HEK293 (cell line): ENCODE results near the gene EFCAB5.

Source experiments
- CTCF ChIA-PET: fragments of 350-600 bp; formaldehyde crosslinking; extraction: SDS; loops from one replicate; lab custom pipeline; 2021; ENCODE audit warnings: antibody characterized with exemption; lab: Yijun Ruan, JAX
- POLR2A ChIA-PET: fragments of 300-600 bp; formaldehyde crosslinking; extraction: SDS; loops from one replicate; lab custom pipeline; 2020; ENCODE audit warnings: antibody characterized with exemption, inconsistent platforms; lab: Yijun Ruan, JAX
- H3K27ac ChIP-seq: fragments of 200-500 bp; sonication (Bioruptor generic); 2 replicates; pipeline ENCODE4 v1.5.1; 2014; ENCODE audit warnings: low read depth, low read length, control low read depth, inconsistent platforms; ENCODE audit errors: extremely low read depth
- H3K36me3 ChIP-seq, 2 experiments: fragments of 200-500 bp in 1 of 2; sonication (Bioruptor generic) in 1 of 2; 1 replicate in 1 of 2; 2 replicates in 1 of 2; pipeline ENCODE4 v1.5.1; 2014 to 2017; ENCODE audit warnings: inconsistent platforms in 2 of 2, low read length in 2 of 2; ENCODE audit not compliant: control insufficient read depth in 2 of 2, insufficient read depth in 1 of 2
- H3K4me1 ChIP-seq: fragments of 200-500 bp; sonication (Bioruptor generic); 2 replicates; pipeline ENCODE4 v1.5.1; 2014; ENCODE audit warnings: mild to moderate bottlenecking, low read length, inconsistent platforms; ENCODE audit not compliant: control insufficient read depth, insufficient read depth
- H3K4me3 ChIP-seq: 2 replicates; pipeline ENCODE4 v1.5.1; 2011; ENCODE audit warnings: low read depth, mild to moderate bottlenecking, control low read depth, low read length, moderate library complexity
- H3K9me3 ChIP-seq: fragments of 200-500 bp; sonication (Bioruptor generic); 2 replicates; pipeline ENCODE4 v1.5.1; 2014; ENCODE audit warnings: low read depth, low read length, inconsistent platforms; ENCODE audit not compliant: control insufficient read depth, insufficient read depth
- ATF2 ChIP-seq: fragments of 450-650 bp; formaldehyde crosslinking; IDR thresholded peaks from 2 replicates; pipeline ENCODE4 v1.5.1; 2016; ENCODE audit warnings: missing biosample characterization, missing genetic modification characterization, low read depth
- KLF8 ChIP-seq: fragments of 450-650 bp; formaldehyde crosslinking; IDR thresholded peaks from 2 replicates; pipeline ENCODE4 v1.5.1; 2016; ENCODE audit warnings: missing biosample characterization, missing genetic modification characterization
- OSR2 ChIP-seq: fragments of 450-650 bp; formaldehyde crosslinking; IDR thresholded peaks from 2 replicates; pipeline ENCODE4 v1.5.1; 2016; ENCODE audit warnings: missing biosample characterization, missing genetic modification characterization
- PRDM1 ChIP-seq: fragments of 450-650 bp; formaldehyde crosslinking; IDR thresholded peaks from 2 replicates; pipeline ENCODE4; 2016; ENCODE audit warnings: missing biosample characterization, missing genetic modification characterization
- PRDM10 ChIP-seq: fragments of 450-650 bp; formaldehyde crosslinking; IDR thresholded peaks from 2 replicates; pipeline ENCODE4 v1.5.1; 2016; ENCODE audit warnings: missing biosample characterization, missing genetic modification characterization
- TCF7L2 ChIP-seq: IDR thresholded peaks from 2 replicates; pipeline ENCODE4 v1.6.1; 2011; ENCODE audit warnings: low read depth, mild to moderate bottlenecking, inconsistent platforms, low read length, moderate library complexity, borderline replicate concordance
- YY1 ChIP-seq: fragments of 450-650 bp; formaldehyde crosslinking; IDR thresholded peaks from 2 replicates; pipeline ENCODE4 v1.5.1; 2018; ENCODE audit warnings: missing biosample characterization, missing genetic modification characterization
- ZBTB17 ChIP-seq: fragments of 450-650 bp; formaldehyde crosslinking; IDR thresholded peaks from 2 replicates; pipeline ENCODE4 v1.5.1; 2016; ENCODE audit warnings: missing biosample characterization, missing genetic modification characterization
- ZBTB20 ChIP-seq: fragments of 450-650 bp; formaldehyde crosslinking; IDR thresholded peaks from 2 replicates; pipeline ENCODE4 v1.5.1; 2016; ENCODE audit warnings: missing biosample characterization, missing genetic modification characterization
- ZEB2 ChIP-seq: fragments of 450-650 bp; formaldehyde crosslinking; IDR thresholded peaks from 2 replicates; pipeline ENCODE4 v1.5.1; 2016; ENCODE audit warnings: missing biosample characterization, missing genetic modification characterization
- ZFP3 ChIP-seq: fragments of 450-650 bp; formaldehyde crosslinking; IDR thresholded peaks from 2 replicates; pipeline ENCODE4 v1.5.1; 2016; ENCODE audit warnings: low read depth, missing biosample characterization, missing genetic modification characterization
- ZNF146 ChIP-seq: fragments of 450-650 bp; formaldehyde crosslinking; IDR thresholded peaks from 2 replicates; pipeline ENCODE4 v1.5.1; 2016; ENCODE audit warnings: missing biosample characterization, missing genetic modification characterization
- ZNF155 ChIP-seq: fragments of 450-650 bp; formaldehyde crosslinking; IDR thresholded peaks from 2 replicates; pipeline ENCODE4 v1.5.1; 2016; ENCODE audit warnings: missing biosample characterization, missing genetic modification characterization
- ZNF19 ChIP-seq: fragments of 450-650 bp; formaldehyde crosslinking; IDR thresholded peaks from 2 replicates; pipeline ENCODE4; 2016; ENCODE audit warnings: missing biosample characterization, missing genetic modification characterization, low read depth
- ZNF324 ChIP-seq: fragments of 450-650 bp; formaldehyde crosslinking; IDR thresholded peaks from 2 replicates; pipeline ENCODE4 v1.5.1; 2016; ENCODE audit warnings: missing biosample characterization, missing genetic modification characterization
- ZNF37A ChIP-seq: fragments of 450-650 bp; IDR thresholded peaks from 2 replicates; pipeline ENCODE4 v1.5.1; 2018; ENCODE audit warnings: missing biosample characterization, missing genetic modification characterization
- ZNF416 ChIP-seq: fragments of 450-650 bp; formaldehyde crosslinking; IDR thresholded peaks from 2 replicates; pipeline ENCODE4 v1.5.1; 2016; ENCODE audit warnings: missing biosample characterization, missing genetic modification characterization

The EFCAB5 gene

GRCh38 chr17:29977836-29978235 lies 36.4 kb downstream of the EFCAB5 start:
- TF ChIP-seq YY1 (tag by site-specific recombination) (no peak), ZBTB20 (no peak)
- TF ChIP-seq, all 188 proteins: peak for 0
- no peak overlapping the region for H3K27ac ChIP-seq
- no peaks in the 10 kb centered on the region for H3K36me3 ChIP-seq
- H3K4me3 ChIP-seq, result no peak overlapping the region
- CTCF ChIA-PET, result no interaction called here
- POLR2A ChIA-PET, result no interaction called here
- no peaks in the 10 kb centered on the region for H3K4me1 ChIP-seq
- no peaks in the 10 kb centered on the region for H3K9me3 ChIP-seq

- H3K4me1 ChIP-seq, result no peaks in the 10 kb centered on the region
- H3K4me3 ChIP-seq, result no peak overlapping the region
- no peak overlapping the region for H3K27ac ChIP-seq
- ChIA-PET CTCF (interaction anchor here (0.7 to 0.9 kb wide), 2 partner anchors 18 to 113 kb away, joined by 3 to 5 read pairs; no protein-coding TSS in a partner anchor), POLR2A (no interaction called here)
- no peaks in the 10 kb centered on the region for H3K36me3 ChIP-seq
- TF ChIP-seq ZNF416 (tag by site-specific recombination), result no peak
- TF ChIP-seq ZFP3 (tag by site-specific recombination), result no peak
- TF ChIP-seq KLF8 (tag by site-specific recombination), result no peak
- no peak for TF ChIP-seq ZNF146
- no peak for TF ChIP-seq ZNF155 (tag by site-specific recombination)
- TF ChIP-seq ZEB2, result no peak
- TF ChIP-seq TCF7L2, result no peak
- TF ChIP-seq OSR2 (tag by site-specific recombination), result no peak
- no peak for TF ChIP-seq PRDM10 (tag by site-specific recombination)
- TF ChIP-seq, all 188 proteins: peak for 0
- H3K9me3 ChIP-seq, result no peaks in the 10 kb centered on the region
These were observed 38.8 kb downstream of the EFCAB5 start for GRCh38 chr17:29980261-29980660.

GRCh38 chr17:29982991-29983653 lies 41.7 kb downstream of the EFCAB5 start:
- ChIA-PET POLR2A (no interaction called here), CTCF (interaction anchor here (1.5 to 1.6 kb wide), 2 partner anchors 38 to 52 kb away, joined by 4 read pairs; no protein-coding TSS in a partner anchor)
- H3K4me3 ChIP-seq, result no peak overlapping the region
- H3K27ac ChIP-seq, result no peak overlapping the region
- no peak for TF ChIP-seq ZNF19
- no peak for TF ChIP-seq ZNF324
- no peak for TF ChIP-seq ZNF37A (tag by site-specific recombination)
- 0 out of 2 replicates have a peak, but pooled peaks have one; percentile 7 for TF ChIP-seq PRDM1
- H3K4me1 ChIP-seq, result no peaks in the 10 kb centered on the region
- no peaks in the 10 kb centered on the region for H3K9me3 ChIP-seq
- H3K36me3 ChIP-seq, result no peaks in the 10 kb centered on the region

- CTCF ChIA-PET, result interaction anchor here (0.7 kb wide), 1 partner anchor 58 kb away, joined by 3 read pairs; no protein-coding TSS in a partner anchor
- Histone ChIP-seq H3K4me3 (no peak overlapping the region), H3K9me3 (no peaks in the 10 kb centered on the region), H3K36me3 (no peaks in the 10 kb centered on the region), H3K27ac (no peak overlapping the region), H3K4me1 (no peaks in the 10 kb centered on the region)
- POLR2A ChIA-PET, result no interaction called here
- TF ChIP-seq ZBTB17, result no peak
- peak; percentile 54; the same call in 1 of the 2 replicates for TF ChIP-seq ATF2
These were observed 55.0 kb downstream of the EFCAB5 start for GRCh38 chr17:29996458-29996857.
